Measurements from ENCODE around the gene CIRBP.
"Not testable (repeated sequence)": the region's sequence is repeated elsewhere in the genome, so short reads cannot be mapped to it uniquely, and the experiment has no call there.

Gene CIRBP

GRCh38 chr19:1316466-1316865 lies 47.3 kb downstream of the CIRBP start:
- no peak for DNase-seq

DNA sequence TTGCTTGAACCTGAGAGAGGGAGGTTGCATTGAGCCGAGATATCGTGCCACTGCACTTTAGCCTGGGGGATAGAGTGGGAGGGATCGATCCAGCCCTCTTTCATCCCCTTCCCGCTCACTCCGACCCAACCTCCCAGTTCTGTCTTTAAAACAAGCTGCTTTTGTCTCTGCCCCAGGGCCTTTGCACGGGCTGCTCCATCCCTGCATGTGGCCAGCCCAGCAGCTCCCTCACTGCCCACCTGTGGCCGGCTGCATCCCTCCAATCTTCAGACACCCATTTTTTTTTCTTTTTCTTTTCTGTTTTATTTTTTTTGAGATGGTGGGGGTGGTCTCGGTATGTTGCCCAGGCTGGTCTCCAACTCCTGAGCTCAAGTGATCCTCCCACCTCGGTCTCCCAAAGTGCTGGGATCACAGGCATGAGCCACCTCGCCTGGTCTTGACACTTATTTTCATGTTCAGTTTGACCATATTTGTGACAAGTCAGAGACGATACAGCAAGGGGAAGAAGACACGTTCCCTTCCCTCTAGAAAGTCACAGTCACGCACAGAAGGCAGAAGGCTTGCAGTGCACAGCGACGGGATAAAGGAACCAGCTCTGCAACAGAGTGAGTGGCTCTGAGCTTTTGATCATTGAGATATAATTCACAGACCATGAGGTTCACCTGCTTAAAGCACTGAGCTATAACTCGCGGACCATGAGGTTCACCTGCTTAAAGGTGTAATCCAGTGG lies 48.3 kb downstream of the CIRBP start:
- DNase-seq, result no peak

- no peak for DNase-seq
These were observed 49.7 kb downstream of the CIRBP start for GRCh38 chr19:1318678-1319471.

- DNase-seq, result not testable (repeated sequence)
These were observed 51.1 kb downstream of the CIRBP start for GRCh38 chr19:1320282-1320650.

DNA sequence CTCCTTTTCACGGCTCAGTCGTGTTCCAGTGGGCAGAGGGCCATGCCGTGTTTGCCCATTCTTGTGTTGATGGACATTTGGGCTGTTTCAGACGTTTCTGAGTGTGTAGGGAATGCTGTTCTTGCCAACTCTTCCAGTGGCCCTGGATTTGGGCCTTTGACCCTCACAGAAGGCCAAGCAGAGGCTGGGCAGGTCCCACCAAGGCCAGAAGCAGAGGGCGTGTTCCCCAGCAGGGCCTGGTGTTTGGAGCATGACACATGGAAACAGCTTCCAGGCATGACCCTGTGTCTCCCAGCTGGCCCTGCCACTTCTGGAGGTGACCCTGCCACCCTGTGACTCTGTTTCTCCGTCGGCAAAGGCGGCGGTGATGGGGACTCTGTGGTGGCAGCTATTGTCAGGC lies 52.4 kb downstream of the CIRBP start:
- no peak for DNase-seq

DNA sequence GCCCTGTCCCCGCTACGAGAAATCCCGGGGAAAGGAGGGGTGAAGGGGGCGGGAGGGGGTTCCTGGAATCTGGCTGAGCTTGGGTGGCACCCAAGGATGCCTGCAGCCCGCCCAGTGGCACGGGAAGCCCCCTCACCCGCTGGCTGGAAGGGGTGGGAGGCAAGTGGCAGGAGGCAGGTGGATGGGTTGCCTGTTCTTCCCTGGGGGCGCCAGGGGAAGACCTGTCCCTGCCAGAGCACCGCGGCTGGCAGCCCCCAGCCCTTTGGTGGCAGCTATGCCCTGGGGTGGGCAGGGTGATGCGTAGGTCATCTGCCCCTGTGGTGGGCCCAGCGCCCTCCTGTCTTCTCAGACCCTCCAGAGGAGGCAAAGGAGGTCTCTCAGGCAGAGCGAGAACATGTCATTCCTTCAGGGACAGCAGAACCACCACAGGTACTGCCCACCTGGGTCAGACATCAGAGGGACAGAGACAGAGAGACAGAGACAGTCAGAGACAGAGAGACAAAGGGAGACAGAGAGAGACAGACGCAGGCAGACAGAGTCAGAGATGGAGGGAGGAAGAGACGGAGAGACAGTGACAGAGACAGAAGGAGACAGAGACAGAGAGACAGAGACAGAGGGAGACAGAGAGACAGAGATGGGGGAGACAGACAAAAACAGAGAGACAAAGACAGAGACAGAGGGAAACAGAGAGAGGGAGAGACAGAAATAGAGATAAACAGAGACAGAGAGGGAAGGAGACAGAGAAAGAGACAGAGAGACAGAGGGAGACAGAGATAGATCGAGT lies 53.3 kb downstream of the CIRBP start:
- DNase-seq, result no peak

- no peak for DNase-seq
These were observed 55.2 kb downstream of the CIRBP start for GRCh38 chr19:1324249-1324805.
